Amniotic epithelial cell (primary cell): Measurements from ENCODE around the gene MMRN1.

ENCODE experiments used
- DNase-seq: peaks from one replicate; pipeline ENCODE4 v3.0.0-alpha.2; 2010; ENCODE audit warnings: low read depth

MMRN1 gene

DNA sequence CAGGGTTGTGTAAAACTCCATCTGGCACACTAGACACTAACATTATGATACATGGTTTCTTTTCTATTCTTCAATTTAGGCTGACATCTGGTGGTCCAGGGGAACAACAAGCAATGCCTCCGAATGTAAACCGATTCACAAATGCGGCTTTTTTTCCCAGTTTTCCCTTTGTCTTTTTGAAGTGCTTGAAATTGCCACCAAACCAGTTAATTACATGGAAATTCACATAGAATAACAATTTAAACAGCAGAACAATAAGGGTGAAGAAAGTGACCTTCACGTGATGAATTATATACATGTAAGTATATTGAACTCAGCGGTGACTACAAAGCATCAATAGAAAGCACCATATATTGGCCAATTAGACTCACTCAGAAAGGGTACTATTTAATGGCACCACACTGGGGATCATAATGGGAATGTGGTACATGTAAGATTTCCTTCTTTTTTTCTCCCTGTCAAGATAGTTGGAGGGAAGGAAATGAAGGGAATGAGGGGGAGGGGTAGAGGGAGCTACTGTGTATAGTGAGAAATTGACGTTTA is 103.9 kb downstream of the MMRN1 start:
- no peak for DNase-seq

DNA sequence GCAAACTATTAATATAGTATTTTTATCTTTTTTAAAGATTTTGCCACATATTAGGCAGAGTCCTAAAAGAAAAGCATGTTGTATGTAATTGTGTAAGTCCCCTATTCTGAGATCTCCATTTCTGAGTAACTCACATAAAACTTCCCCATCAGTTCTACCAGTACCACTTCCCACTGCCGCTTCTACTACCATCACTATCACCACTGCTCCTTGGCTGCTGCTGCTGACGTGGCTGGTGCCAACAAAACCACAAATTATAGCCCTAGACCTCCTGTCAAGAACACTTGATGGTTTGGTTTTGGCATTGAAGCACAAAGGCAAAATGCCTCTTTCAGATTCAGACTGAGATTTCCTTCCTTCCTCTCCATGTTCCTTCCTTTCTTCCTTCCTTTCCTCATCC is 106.4 kb downstream of the MMRN1 start:
- DNase-seq, result no peak

DNA sequence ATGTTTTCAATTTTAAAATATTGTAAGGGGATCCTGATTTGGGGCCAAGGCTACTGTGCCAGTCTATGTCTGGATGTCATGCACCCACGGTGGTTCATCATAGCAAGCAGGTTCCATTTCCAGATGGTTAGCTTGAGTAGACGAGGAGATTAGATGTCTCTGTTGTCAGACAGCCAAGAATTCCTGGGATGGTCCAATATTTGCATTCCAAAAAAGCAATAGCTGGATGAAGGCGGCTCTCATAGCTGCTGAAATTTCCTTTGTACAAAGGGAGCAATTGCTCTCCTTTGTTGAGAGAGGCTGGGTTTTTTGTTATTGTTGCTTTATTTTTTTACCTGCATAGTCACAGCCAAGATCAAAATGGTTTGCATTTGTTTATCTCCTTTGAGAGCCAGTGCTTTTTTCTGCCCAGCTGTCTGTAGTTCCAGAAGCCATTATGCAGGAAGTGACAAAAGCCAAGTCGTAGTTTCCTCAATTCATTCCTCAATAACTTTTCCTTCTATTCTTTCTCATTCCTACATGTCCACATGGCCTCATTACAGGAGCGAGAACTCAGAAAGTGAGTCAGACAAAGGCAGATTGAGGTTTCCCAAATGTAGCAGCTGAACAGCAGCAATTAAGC is 107.9 kb downstream of the MMRN1 start:
- DNase-seq, result no peak
